HG03342 (cell line): Measurements from ENCODE around the gene UNG.

Experiments used
- ATAC-seq: cut with Tn5 transposase; IDR thresholded peaks from one replicate; pipeline ENCODE4 v1.9.1; 2021; ENCODE audit warnings: mild to moderate bottlenecking, moderate library complexity; ENCODE audit not compliant: unreplicated experiment

The UNG gene

GRCh38 chr12:109088818-109089217 lies 8.6 kb upstream of the UNG start:
- ATAC-seq = no peak

GRCh38 chr12:109089683-109090082 lies 7.7 kb upstream of the UNG start:
- no peak for ATAC-seq

GRCh38 chr12:109092497-109093021 lies 4.8 kb upstream of the UNG start:
- ATAC-seq = no peak

GRCh38 chr12:109093022-109093918 lies 4.1 kb upstream of the UNG start, which contains the start of gene ALKBH2:
ALKBH2 (minus strand) TSS chr12:109093472; CDS start chr12:109092786, 686 bp downstream.
- ATAC-seq = peak; percentile 67

GRCh38 chr12:109097140-109097434 lies 310 bp upstream of the UNG start:
- ATAC-seq = no peak

- peak; percentile 27 for ATAC-seq
Measured at GRCh38 chr12:109098183-109098604, 797 bp downstream of the UNG start.

GRCh38 chr12:109098651-109099050 lies 1.3 kb downstream of the UNG start:
- ATAC-seq = no peak

GRCh38 chr12:109099431-109100020 lies 2.1 kb downstream of the UNG start:
- ATAC-seq = no peak

GRCh38 chr12:109100741-109101140 lies 3.3 kb downstream of the UNG start:
- ATAC-seq = no peak

- ATAC-seq = no peak
Measured at GRCh38 chr12:109102491-109102890, 5.1 kb downstream of the UNG start.

- no peak for ATAC-seq
Measured at GRCh38 chr12:109105176-109105575, 7.8 kb downstream of the UNG start.

- ATAC-seq = no peak
Measured at GRCh38 chr12:109109746-109110350, 12.5 kb downstream of the UNG start.

GRCh38 chr12:109110988-109111495 lies 13.6 kb downstream of the UNG start:
- ATAC-seq = peak; percentile 58

- no peak for ATAC-seq
Measured at GRCh38 chr12:109112720-109113465, 15.5 kb downstream of the UNG start.

- no peak for ATAC-seq
Measured at GRCh38 chr12:109113661-109114321, 16.4 kb downstream of the UNG start.

- no peak for ATAC-seq
Measured at GRCh38 chr12:109114644-109115043, 17.2 kb downstream of the UNG start.

GRCh38 chr12:109115404-109115757 lies 18.0 kb downstream of the UNG start:
- no peak for ATAC-seq

- ATAC-seq = no peak
Measured at GRCh38 chr12:109115758-109116610, 18.6 kb downstream of the UNG start, which contains the start of gene ACACB. ACACB (plus strand) TSS chr12:109116587; CDS start chr12:109139406, 22,819 bp downstream.

- no peak for ATAC-seq
Measured at GRCh38 chr12:109116611-109116949, 19.2 kb downstream of the UNG start.
